Measurements from ENCODE around the gene PRKN.

PRKN gene

GRCh38 chr6:162636167-162636566 lies 91.4 kb downstream of the PRKN start:
- Histone ChIP-seq H3K27ac (ENCODE audit: extremely low read depth, low read depth, low read length) (no peak overlapping the region), H3K4me1 (ENCODE audit: control insufficient read depth, insufficient read depth, low read length) (no peaks in the 10 kb centered on the region), H3K36me3 (ENCODE audit: control insufficient read depth in 2 of 2, insufficient read depth in 1 of 2, low read length in 2 of 2) (no peaks in the 10 kb centered on the region), H3K4me3 (ENCODE audit: low read depth, low read length) (no peak overlapping the region), H3K9me3 (ENCODE audit: control insufficient read depth, insufficient read depth, low read depth, low read length) (no peaks in the 10 kb centered on the region)
- ChIA-PET POLR2A (no interaction called here), CTCF (no interaction called here)
- TF ChIP-seq ZBTB17 (tag by site-specific recombination; IDR thresholded peaks at IDR 0.05) (no peak), OSR2 (tag by site-specific recombination; IDR thresholded peaks at IDR 0.05) (no peak), ZNF529 (tag by site-specific recombination; IDR thresholded peaks at IDR 0.05; ENCODE audit: insufficient replicate concordance) (no peak)

DNA sequence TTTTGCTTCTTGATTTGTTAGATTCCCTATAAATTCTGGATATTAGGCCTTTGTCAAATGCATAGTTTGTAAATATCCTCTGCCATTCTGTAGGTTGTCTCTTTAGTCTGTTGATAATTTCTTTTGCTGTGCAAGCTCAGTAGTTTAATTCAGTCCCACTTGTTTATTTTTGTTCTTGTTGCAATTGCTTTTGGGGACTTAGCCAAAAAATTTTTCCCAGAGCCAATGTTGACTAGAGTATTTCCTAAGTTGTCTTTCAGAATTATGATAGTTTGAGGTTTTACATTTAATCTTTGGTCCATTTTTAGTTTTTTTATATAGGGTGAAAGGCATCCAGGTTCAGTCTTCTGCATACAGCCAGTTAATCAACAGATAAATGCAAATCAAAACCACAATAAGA lies 96.0 kb downstream of the PRKN start:
- POLR2A ChIA-PET = no interaction called here
- Histone ChIP-seq H3K4me3 (ENCODE audit: low read depth, low read length) (no peak overlapping the region), H3K36me3 (ENCODE audit: control insufficient read depth in 2 of 2, insufficient read depth in 1 of 2, low read length in 2 of 2) (no peaks in the 10 kb centered on the region), H3K27ac (ENCODE audit: extremely low read depth, low read depth, low read length) (no peak overlapping the region), H3K9me3 (ENCODE audit: control insufficient read depth, insufficient read depth, low read depth, low read length) (no peaks in the 10 kb centered on the region), H3K4me1 (ENCODE audit: control insufficient read depth, insufficient read depth, low read length) (no peaks in the 10 kb centered on the region)
- no peak for TF ChIP-seq RBAK (tag by site-specific recombination; IDR thresholded peaks at IDR 0.05)
- no peak for TF ChIP-seq ZNF280D (tag by site-specific recombination; IDR thresholded peaks at IDR 0.05)
- no peak for TF ChIP-seq ZFP69B (tag by site-specific recombination; IDR thresholded peaks at IDR 0.05)
- no peak for TF ChIP-seq GLIS1 (tag by site-specific recombination; IDR thresholded peaks at IDR 0.05)
- TF ChIP-seq GLI4 (tag by site-specific recombination; IDR thresholded peaks at IDR 0.05) = no peak
- TF ChIP-seq MZF1 (tag by site-specific recombination; IDR thresholded peaks at IDR 0.05; ENCODE audit: borderline replicate concordance) = no peak
- no peak for TF ChIP-seq TSHZ1 (tag by site-specific recombination; IDR thresholded peaks at IDR 0.05; ENCODE audit: borderline replicate concordance)
- TF ChIP-seq ZNF768 (tag by site-specific recombination; IDR thresholded peaks at IDR 0.05) = no peak
- TF ChIP-seq ZNF221 (tag by site-specific recombination; IDR thresholded peaks at IDR 0.05; ENCODE audit: borderline replicate concordance) = no peak
- no peak for TF ChIP-seq ZNF112 (tag by site-specific recombination; IDR thresholded peaks at IDR 0.05)
- no peak for TF ChIP-seq ZNF248 (tag by site-specific recombination; IDR thresholded peaks at IDR 0.05)
- TF ChIP-seq ZNF398 (tag by site-specific recombination; IDR thresholded peaks at IDR 0.05) = no peak
- no peak for TF ChIP-seq ZBTB20 (tag by site-specific recombination; IDR thresholded peaks at IDR 0.05)
- TF ChIP-seq HOXC10 (CRISPR knock-in tag; IDR thresholded peaks at IDR 0.05) = no peak
- TF ChIP-seq ZNF830 (tag by site-specific recombination; IDR thresholded peaks at IDR 0.05; ENCODE audit: low read depth) = no peak
- TF ChIP-seq TRIM28 (IDR thresholded peaks at IDR 0.05; ENCODE audit: borderline replicate concordance, low read length) = no peak
- TF ChIP-seq ZNF335 (tag by site-specific recombination; conservative IDR thresholded peaks at IDR 0.05) = no peak
- TF ChIP-seq, protein P1, sequence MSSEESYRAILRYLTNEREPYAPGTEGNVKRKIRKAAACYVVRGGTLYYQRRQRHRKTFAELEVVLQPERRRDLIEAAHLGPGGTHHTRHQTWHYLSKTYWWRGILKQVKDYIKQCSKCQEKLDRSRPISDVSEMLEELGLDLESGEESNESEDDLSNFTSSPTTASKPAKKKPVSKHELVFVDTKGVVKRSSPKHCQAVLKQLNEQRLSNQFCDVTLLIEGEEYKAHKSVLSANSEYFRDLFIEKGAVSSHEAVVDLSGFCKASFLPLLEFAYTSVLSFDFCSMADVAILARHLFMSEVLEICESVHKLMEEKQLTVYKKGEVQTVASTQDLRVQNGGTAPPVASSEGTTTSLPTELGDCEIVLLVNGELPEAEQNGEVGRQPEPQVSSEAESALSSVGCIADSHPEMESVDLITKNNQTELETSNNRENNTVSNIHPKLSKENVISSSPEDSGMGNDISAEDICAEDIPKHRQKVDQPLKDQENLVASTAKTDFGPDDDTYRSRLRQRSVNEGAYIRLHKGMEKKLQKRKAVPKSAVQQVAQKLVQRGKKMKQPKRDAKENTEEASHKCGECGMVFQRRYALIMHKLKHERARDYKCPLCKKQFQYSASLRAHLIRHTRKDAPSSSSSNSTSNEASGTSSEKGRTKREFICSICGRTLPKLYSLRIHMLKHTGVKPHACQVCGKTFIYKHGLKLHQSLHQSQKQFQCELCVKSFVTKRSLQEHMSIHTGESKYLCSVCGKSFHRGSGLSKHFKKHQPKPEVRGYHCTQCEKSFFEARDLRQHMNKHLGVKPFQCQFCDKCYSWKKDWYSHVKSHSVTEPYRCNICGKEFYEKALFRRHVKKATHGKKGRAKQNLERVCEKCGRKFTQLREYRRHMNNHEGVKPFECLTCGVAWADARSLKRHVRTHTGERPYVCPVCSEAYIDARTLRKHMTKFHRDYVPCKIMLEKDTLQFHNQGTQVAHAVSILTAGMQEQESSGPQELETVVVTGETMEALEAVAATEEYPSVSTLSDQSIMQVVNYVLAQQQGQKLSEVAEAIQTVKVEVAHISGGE (tag by site-specific recombination; conservative IDR thresholded peaks at IDR 0.05; ENCODE audit: low read depth) = no peak
- no peak for TF ChIP-seq ZNF223 (tag by site-specific recombination; IDR thresholded peaks at IDR 0.05)
- CTCF ChIA-PET = no interaction called here
